Measurements from ENCODE around the gene HECTD3. TPM values are rescaled to one million over a fixed set of nuclear protein-coding genes. Genes with fewer than 3 reads are reported as not detected.

The HECTD3 gene
- total and polyA plus RNA-seq, 3 donors from 2014 or later, result 30.9 to 63.4 (median 42.6) TPM

GRCh38 chr1:45016767-45017166 is 5.6 kb upstream of the HECTD3 start:
- no peak overlapping the region for H3K27ac ChIP-seq
- no peaks in the 10 kb centered on the region for H3K9me3 ChIP-seq
- H3K27me3 ChIP-seq, result no peaks in the 10 kb centered on the region
- H3K4me3 ChIP-seq, result no peak overlapping the region
- peaks cover 22% of the 10 kb centered on the region for H3K4me1 ChIP-seq
- WGBS, 2 donors, result 65 to 74% methylated on average over 6 of the region's 6 CpGs
- TF ChIP-seq POLR2A (IDR thresholded peaks at IDR 0.05), result no peak
- TF ChIP-seq CTCF (IDR thresholded peaks at IDR 0.05), result no peak
- H3K36me3 ChIP-seq (ENCODE audit: low read depth, missing control alignments), result no peaks in the 10 kb centered on the region
- DNase-seq, result no peak
- intact Hi-C loops (cut with DNase I; ENCODE audit: low total_unique reads), result loop anchor here (10.0 kb wide), 2 partner anchors 182 to 488 kb away; partner anchors contain the start of genes CCDC163 and MMACHC

- DNase-seq, result no peak
- Histone ChIP-seq H3K36me3 (ENCODE audit: low read depth, missing control alignments) (no peaks in the 10 kb centered on the region), H3K4me1 (peaks cover 28% of the 10 kb centered on the region), H3K4me3 (no peak overlapping the region), H3K27ac (no peak overlapping the region), H3K27me3 (no peaks in the 10 kb centered on the region), H3K9me3 (no peaks in the 10 kb centered on the region)
- intact Hi-C loops (cut with DNase I; ENCODE audit: low total_unique reads), result loop anchor here (10.0 kb wide), 2 partner anchors 181 to 489 kb away; partner anchors contain the start of genes CCDC163 and MMACHC
- TF ChIP-seq POLR2A (IDR thresholded peaks at IDR 0.05) (no peak), CTCF (IDR thresholded peaks at IDR 0.05) (no peak)
- WGBS, 2 donors, result 79 to 88% methylated on average over 2 of the region's 2 CpGs
Observed at GRCh38 chr1:45016090-45016697, 5.1 kb upstream of the HECTD3 start.

- WGBS, 2 donors, result 63 to 82% methylated on average over 2 of the region's 2 CpGs
- H3K27me3 ChIP-seq, result no peaks in the 10 kb centered on the region
- intact Hi-C loops (cut with DNase I; ENCODE audit: low total_unique reads), result loop anchor here (10.0 kb wide), 2 partner anchors 181 to 489 kb away; partner anchors contain the start of genes CCDC163 and MMACHC
- no peak for DNase-seq
- H3K4me3 ChIP-seq, result no peak overlapping the region
- no peak for TF ChIP-seq POLR2A (IDR thresholded peaks at IDR 0.05)
- TF ChIP-seq CTCF (IDR thresholded peaks at IDR 0.05), result no peak
- H3K4me1 ChIP-seq, result peaks cover 28% of the 10 kb centered on the region
- no peaks in the 10 kb centered on the region for H3K9me3 ChIP-seq
- no peak overlapping the region for H3K27ac ChIP-seq
- H3K36me3 ChIP-seq (ENCODE audit: low read depth, missing control alignments), result no peaks in the 10 kb centered on the region
Observed at GRCh38 chr1:45015683-45016082, 4.6 kb upstream of the HECTD3 start.

- TF ChIP-seq POLR2A (IDR thresholded peaks at IDR 0.05) (no peak), CTCF (IDR thresholded peaks at IDR 0.05) (peak; percentile 90 to 95 (median 91))
- Histone ChIP-seq H3K36me3 (ENCODE audit: low read depth, missing control alignments) (no peaks in the 10 kb centered on the region), H3K4me1 (peaks cover 34% of the 10 kb centered on the region), H3K27me3 (no peaks in the 10 kb centered on the region), H3K9me3 (no peaks in the 10 kb centered on the region), H3K27ac (no peak overlapping the region), H3K4me3 (no peak overlapping the region)
- intact Hi-C loops (cut with DNase I; ENCODE audit: low total_unique reads), result loop anchor here (5.0 to 10.0 kb wide), 3 partner anchors 180 to 490 kb away; partner anchors contain the start of genes CCDC163 and MMACHC
- peak; percentile 93 for DNase-seq
- 18 to 61% methylated on average over 5 to 6 of the region's 6 CpGs for WGBS, 2 donors
Observed at GRCh38 chr1:45014321-45015028, 3.4 kb upstream of the HECTD3 start.

All from testis (tissue), 3 donors.